Activated T-helper 9 cell treated with anti-CD3 and anti-CD28 coated beads, Interleukin-2, amount 50 U/mL, for 16 hours (primary cell): ENCODE results near the gene NRDE2.

Experiments used
- DNase-seq: peaks from one replicate; pipeline ENCODE4 v3.0.0-alpha.2; 2020; ENCODE audit warnings: low read depth

The NRDE2 gene

GRCh38 chr14:90296641-90297040, 35.1 kb downstream of the NRDE2 start:
- DNase-seq: no peak

- DNase-seq: no peak
Observed at GRCh38 chr14:90295870-90296516, 35.7 kb downstream of the NRDE2 start.

GRCh38 chr14:90294872-90295271, 36.9 kb downstream of the NRDE2 start:
- DNase-seq: no peak

- no peak for DNase-seq
Observed at GRCh38 chr14:90293766-90294730, 37.7 kb downstream of the NRDE2 start.

GRCh38 chr14:90291699-90292098, 40.0 kb downstream of the NRDE2 start:
- no peak for DNase-seq

- no peak for DNase-seq
Observed at GRCh38 chr14:90290337-90291011, 41.3 kb downstream of the NRDE2 start.

- DNase-seq: no peak
Observed at GRCh38 chr14:90288651-90289355, 42.9 kb downstream of the NRDE2 start.

GRCh38 chr14:90287791-90288190, 44.0 kb downstream of the NRDE2 start:
- no peak for DNase-seq

- no peak for DNase-seq
Observed at GRCh38 chr14:90281756-90282155, 50.0 kb downstream of the NRDE2 start.

- DNase-seq: no peak
Observed at GRCh38 chr14:90281261-90281660, 50.5 kb downstream of the NRDE2 start.

GRCh38 chr14:90280096-90280495, 51.6 kb downstream of the NRDE2 start:
- DNase-seq: no peak

GRCh38 chr14:90278199-90279175, 53.3 kb downstream of the NRDE2 start:
- no peak for DNase-seq

- DNase-seq: no peak
Observed at GRCh38 chr14:90277581-90278198, 54.1 kb downstream of the NRDE2 start.

GRCh38 chr14:90276646-90277367, 54.9 kb downstream of the NRDE2 start:
- DNase-seq: no peak

- no peak for DNase-seq
Observed at GRCh38 chr14:90275820-90276219, 55.9 kb downstream of the NRDE2 start.

- DNase-seq: no peak
Observed at GRCh38 chr14:90275458-90275814, 56.3 kb downstream of the NRDE2 start.

GRCh38 chr14:90274808-90275457, 56.8 kb downstream of the NRDE2 start:
- DNase-seq: no peak

GRCh38 chr14:90274019-90274418, 57.7 kb downstream of the NRDE2 start:
- no peak for DNase-seq

- no peak for DNase-seq
Observed at GRCh38 chr14:90273532-90273931, 58.2 kb downstream of the NRDE2 start.
